ENCODE results near the gene IL1RAPL1.

Gene IL1RAPL1

DNA sequence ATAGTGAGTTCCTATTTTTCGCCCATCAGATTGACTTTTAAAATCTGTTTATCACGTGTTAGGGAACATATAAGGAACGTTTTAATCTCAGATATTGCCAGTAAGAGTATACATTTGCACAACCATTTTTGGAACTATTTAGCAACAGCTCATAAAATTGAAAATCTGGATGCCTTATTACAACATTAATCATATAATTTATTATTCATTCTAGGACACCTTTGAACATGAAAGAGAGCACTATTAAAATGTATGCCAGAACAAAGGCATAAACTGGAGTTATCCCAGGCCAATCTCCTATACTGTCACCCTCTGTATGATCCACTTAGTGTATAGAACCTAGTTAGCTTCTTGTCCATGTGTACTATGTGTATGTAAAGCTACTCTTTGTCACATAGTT is 1049.1 kb downstream of the IL1RAPL1 start:
- no peak for DNase-seq (ENCODE audit: low read depth, low spot score)

DNA sequence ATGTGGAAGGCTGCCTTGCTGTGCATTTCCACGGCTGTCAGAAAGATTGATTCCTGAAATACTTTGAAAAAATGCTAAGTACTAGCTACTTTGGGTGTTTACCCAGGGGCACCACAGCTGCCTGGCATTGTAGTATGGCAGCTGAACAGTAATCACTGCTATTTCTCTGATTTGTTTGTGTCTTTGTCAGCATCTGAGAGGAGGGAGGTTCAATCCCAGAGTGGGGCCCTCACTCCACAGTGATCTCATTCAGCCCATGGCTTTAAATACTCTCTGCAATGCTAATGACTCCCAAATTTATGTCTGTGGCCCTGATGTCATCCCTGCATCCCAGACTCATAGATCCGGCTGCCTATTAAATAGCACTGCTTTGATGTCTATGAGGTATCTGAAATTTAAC is 1052.9 kb downstream of the IL1RAPL1 start:
- no peak for DNase-seq (ENCODE audit: low read depth, low spot score)

- no peak for DNase-seq (ENCODE audit: low read depth, low spot score)
Observed at GRCh38 chrX:29641461-29641860, 1054.2 kb downstream of the IL1RAPL1 start.

DNA sequence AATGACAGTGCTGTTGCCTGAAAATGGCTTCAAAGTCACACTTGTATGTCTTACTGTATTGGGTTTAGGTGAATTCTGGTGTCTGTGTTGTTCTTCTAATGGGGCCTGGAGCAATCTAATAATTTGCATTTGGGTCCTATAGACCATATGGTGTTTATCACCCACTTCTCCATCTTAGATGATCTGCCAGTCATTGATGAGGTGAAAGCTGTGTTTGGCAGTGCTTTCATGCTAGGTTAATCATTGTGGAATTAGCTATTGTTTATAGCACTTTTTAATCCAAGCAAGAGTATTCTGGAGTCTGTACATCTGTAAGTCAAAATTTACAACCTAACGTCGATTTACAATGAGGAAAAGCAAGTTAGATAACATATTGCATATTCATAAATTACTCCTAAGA is 1055.9 kb downstream of the IL1RAPL1 start:
- no peak for DNase-seq (ENCODE audit: low read depth, low spot score)

DNA sequence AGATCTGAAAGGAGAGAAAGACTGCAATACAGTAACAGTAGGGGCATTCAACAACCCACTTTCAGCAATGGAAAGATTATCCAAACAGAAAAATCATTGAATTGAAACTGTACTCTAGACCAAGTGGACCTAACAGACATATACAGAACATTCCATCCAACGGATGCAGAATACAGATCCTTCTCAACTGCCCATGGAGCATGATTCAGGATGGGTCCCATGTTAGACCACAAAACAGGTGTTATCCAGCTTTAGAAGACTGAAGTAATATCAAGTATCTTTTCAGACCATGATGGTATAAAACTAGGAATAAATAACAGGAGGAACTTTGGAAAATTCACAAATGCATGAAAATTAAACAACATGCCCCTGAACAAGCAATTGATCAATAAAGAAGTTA is 1060.9 kb downstream of the IL1RAPL1 start:
- DNase-seq (ENCODE audit: low read depth, low spot score): no peak

- DNase-seq (ENCODE audit: low read depth, low spot score): peak; percentile 4
Observed at GRCh38 chrX:29652484-29652883, 1065.2 kb downstream of the IL1RAPL1 start.

GRCh38 chrX:29653721-29654120 is 1066.5 kb downstream of the IL1RAPL1 start:
- DNase-seq (ENCODE audit: low read depth, low spot score): no peak

- no peak for DNase-seq (ENCODE audit: low read depth, low spot score)
Observed at GRCh38 chrX:29659911-29660310, 1072.7 kb downstream of the IL1RAPL1 start.

GRCh38 chrX:29661290-29661689 is 1074.0 kb downstream of the IL1RAPL1 start:
- no peak for DNase-seq (ENCODE audit: low read depth, low spot score)

DNA sequence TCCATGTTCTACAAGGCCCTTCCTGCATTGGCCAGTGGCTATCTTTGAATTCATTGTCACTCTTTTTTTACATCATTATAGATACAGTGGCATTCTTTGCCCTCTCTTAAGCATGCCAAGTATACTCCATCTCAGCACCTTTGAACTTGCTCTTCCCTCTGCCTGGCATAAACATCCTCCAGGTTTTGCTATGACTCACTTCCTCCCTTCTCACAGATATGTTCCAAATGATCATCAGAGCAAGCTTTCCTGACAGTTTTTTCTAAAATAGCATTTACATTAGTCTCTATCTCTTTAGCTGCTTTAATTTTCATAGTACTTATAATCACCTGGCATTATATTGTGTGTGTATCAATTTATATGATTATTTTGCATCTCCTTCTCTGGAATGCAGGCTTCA is 1074.9 kb downstream of the IL1RAPL1 start:
- no peak for DNase-seq (ENCODE audit: low read depth, low spot score)

GRCh38 chrX:29662759-29663503 is 1075.7 kb downstream of the IL1RAPL1 start:
- peak; percentile 52 for DNase-seq (ENCODE audit: low read depth, low spot score)

- no peak for DNase-seq (ENCODE audit: low read depth, low spot score)
Observed at GRCh38 chrX:29665532-29665931, 1078.3 kb downstream of the IL1RAPL1 start.

- DNase-seq (ENCODE audit: low read depth, low spot score): no peak
Observed at GRCh38 chrX:29666366-29666765, 1079.1 kb downstream of the IL1RAPL1 start.

GRCh38 chrX:29671421-29671820 is 1084.2 kb downstream of the IL1RAPL1 start:
- DNase-seq (ENCODE audit: low read depth, low spot score): no peak

- peak; percentile 7 for DNase-seq (ENCODE audit: low read depth, low spot score)
Observed at GRCh38 chrX:29687687-29688086, 1100.4 kb downstream of the IL1RAPL1 start.

- no peak for DNase-seq (ENCODE audit: low read depth, low spot score)
Observed at GRCh38 chrX:29690061-29690460, 1102.8 kb downstream of the IL1RAPL1 start.

- DNase-seq (ENCODE audit: low read depth, low spot score): no peak
Observed at GRCh38 chrX:29691044-29691443, 1103.8 kb downstream of the IL1RAPL1 start.

- no peak for DNase-seq (ENCODE audit: low read depth, low spot score)
Observed at GRCh38 chrX:29693912-29694311, 1106.7 kb downstream of the IL1RAPL1 start.

DNA sequence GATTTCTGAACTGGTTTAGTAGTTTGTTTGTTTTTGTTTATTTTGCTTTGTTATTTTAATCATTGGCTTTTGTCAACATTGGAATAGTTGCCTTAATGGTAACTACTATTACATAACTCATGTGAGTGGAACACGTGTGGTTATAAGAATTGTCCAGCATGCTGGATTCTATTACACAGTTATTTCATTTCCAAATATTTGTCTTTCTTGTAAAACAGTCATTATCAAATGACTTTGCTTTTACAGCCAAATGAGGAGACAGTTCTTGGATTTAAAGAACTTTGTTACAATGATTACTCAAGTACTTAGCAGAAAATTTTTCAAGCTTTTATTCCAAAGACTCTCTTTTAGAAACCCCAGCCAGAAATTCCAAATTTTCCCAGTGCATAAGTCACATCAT is 1112.0 kb downstream of the IL1RAPL1 start:
- DNase-seq (ENCODE audit: low read depth, low spot score): no peak

GRCh38 chrX:29707088-29707487 is 1119.8 kb downstream of the IL1RAPL1 start:
- no peak for DNase-seq (ENCODE audit: low read depth, low spot score)

DNA sequence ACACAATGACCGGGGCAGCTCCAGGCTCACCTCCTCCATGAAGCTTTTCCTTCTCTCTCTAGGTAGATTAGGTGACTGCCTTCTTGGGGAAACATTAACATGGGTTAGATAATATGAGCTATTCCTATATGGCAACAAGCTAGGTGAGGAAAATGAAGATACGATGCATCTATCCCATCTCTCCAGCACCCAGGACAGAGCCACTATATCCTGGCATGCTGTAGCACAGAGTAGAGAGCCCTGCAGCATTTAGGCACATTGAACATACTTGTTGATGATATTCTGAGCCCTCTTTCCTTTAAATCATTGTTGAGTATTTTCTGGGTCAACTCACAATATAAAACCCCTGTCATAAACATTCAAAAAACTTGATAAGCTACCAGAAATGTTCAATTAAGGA is 1133.9 kb downstream of the IL1RAPL1 start:
- no peak for DNase-seq (ENCODE audit: low read depth, low spot score)

- DNase-seq (ENCODE audit: low read depth, low spot score): no peak
Observed at GRCh38 chrX:29724316-29724715, 1137.1 kb downstream of the IL1RAPL1 start.

DNA sequence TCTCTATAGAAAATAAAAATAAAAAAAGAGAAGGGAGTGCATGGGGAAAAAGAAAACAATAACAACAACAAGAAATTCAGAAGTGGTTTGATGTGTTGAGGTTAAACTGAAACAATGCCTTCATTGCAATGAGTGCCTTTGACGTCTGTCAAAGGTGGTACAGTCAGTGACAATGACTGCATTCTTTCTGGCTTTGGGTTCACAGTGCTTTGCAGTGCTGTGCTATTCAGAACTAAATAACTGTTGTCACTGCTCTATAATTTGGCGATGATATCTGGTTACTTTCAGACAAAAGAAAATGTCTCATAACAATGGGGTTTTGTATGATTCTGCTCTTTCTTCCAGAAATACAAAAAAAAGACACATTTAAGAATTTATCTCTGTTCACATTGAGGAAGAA is 1139.6 kb downstream of the IL1RAPL1 start:
- DNase-seq (ENCODE audit: low read depth, low spot score): no peak

GRCh38 chrX:29728639-29729038 is 1141.4 kb downstream of the IL1RAPL1 start:
- no peak for DNase-seq (ENCODE audit: low read depth, low spot score)
